A549 (cell line): ENCODE results near the gene TMPRSS4. TPM values are rescaled to one million over a fixed set of nuclear protein-coding genes. Genes with fewer than 3 reads are reported as not detected.

Experiments used
- ATAC-seq, 2 experiments: fragments of 200-7000 bp in 1 of 2; fragments of >200 bp in 1 of 2; cut with Nextera tagmentation in 1 of 2; cut with Tn5 transposase in 1 of 2; 3 replicates each; pipeline versions ENCODE4 v1.8.0 to v1.9.1; 2018 to 2020; ENCODE audit warnings: mild to moderate bottlenecking in 1 of 2, moderate library complexity in 1 of 2
- CTCF ChIA-PET: fragments of 300-600 bp; sonication (Branson Sonifier 250); formaldehyde crosslinking; extraction: SDS; loops from one replicate; lab custom pipeline; 2021; ENCODE audit warnings: antibody characterized with exemption, inconsistent platforms; lab: Yijun Ruan, JAX
- POLR2A ChIA-PET: fragments of 350-600 bp; formaldehyde crosslinking; extraction: SDS; loops from one replicate; lab custom pipeline; 2021; ENCODE audit warnings: antibody characterized with exemption, inconsistent platforms; lab: Yijun Ruan, JAX
- DNase-seq, 2 experiments: peaks; one replicate each; pipeline versions ENCODE4 v3.0.0 to v3.0.0-alpha.2; 2011 to 2016; ENCODE audit warnings: low read depth in 1 of 2, low spot score in 1 of 2
- FAIRE-seq: peaks from 2 replicates; lab custom pipeline; 2011; peaks lifted over from hg19 to GRCh38; lab: Jason Lieb, UNC
- H3K27ac ChIP-seq, 2 experiments: fragments of >200 bp; sonication (Bioruptor Twin); formaldehyde crosslinking; 3 replicates each; pipeline ENCODE4 v1.5.1; 2016 to 2017
- H3K4me1 ChIP-seq: fragments of >200 bp; sonication (Bioruptor Twin); formaldehyde crosslinking; 3 replicates; pipeline ENCODE4 v1.6.1; 2016
- H3K4me2 ChIP-seq: fragments of >200 bp; sonication (Bioruptor Twin); formaldehyde crosslinking; 3 replicates; pipeline ENCODE4 v1.6.1; 2016
- H3K4me3 ChIP-seq: fragments of >200 bp; sonication (Bioruptor Twin); formaldehyde crosslinking; 3 replicates; pipeline ENCODE4 v1.5.1; 2016
- H3K9me3 ChIP-seq: fragments of >200 bp; sonication (Bioruptor Twin); formaldehyde crosslinking; 3 replicates; pipeline ENCODE4 v1.6.1; 2016
- ATOH8 ChIP-seq: fragments of 250-450 bp; sonication (Bioruptor Pico); IDR thresholded peaks from 2 replicates; pipeline ENCODE4 v1.5.0; 2020; ENCODE audit warnings: low read depth, mild to moderate bottlenecking, moderate library complexity
- BCL3 ChIP-seq: fragments of >200 bp; sonication (Bioruptor Twin); formaldehyde crosslinking; IDR thresholded peaks from 3 replicates; pipeline ENCODE4 v1.6.1; 2016
- CBX2 ChIP-seq: fragments of 200-600 bp; sonication (generic); IDR thresholded peaks from 2 replicates; pipeline ENCODE4 v1.6.1; 2016; ENCODE audit warnings: low read depth, mild to moderate bottlenecking, borderline replicate concordance
- CBX8 ChIP-seq: fragments of 200-600 bp; sonication (generic); IDR thresholded peaks from 2 replicates; pipeline ENCODE4 v1.6.1; 2016
- CEBPB ChIP-seq, 2 experiments: fragments of >200 bp in 1 of 2; sonication (Bioruptor Twin) in 1 of 2; formaldehyde crosslinking in 1 of 2; IDR thresholded peaks; 2 replicates each; pipeline ENCODE4 v1.6.1; 2012 to 2016
- CHD2 ChIP-seq: fragments of 150-350 bp; IDR thresholded peaks from 2 replicates; pipeline ENCODE4 v1.6.1; 2014; ENCODE audit warnings: low read length; ENCODE audit not compliant: partially characterized antibody
- EP300 ChIP-seq, 2 experiments: fragments of >200 bp; sonication (Bioruptor Twin); formaldehyde crosslinking; IDR thresholded peaks; 2 replicates in 1 of 2; 3 replicates in 1 of 2; pipeline ENCODE4 v1.6.1; 2016 to 2017
- ESRRA ChIP-seq: fragments of 150-350 bp; IDR thresholded peaks from 2 replicates; pipeline ENCODE4 v1.6.1; 2014; ENCODE audit warnings: mild to moderate bottlenecking, low read length, borderline replicate concordance
- GATA3 ChIP-seq: IDR thresholded peaks from 2 replicates; pipeline ENCODE4 v1.6.1; 2012; ENCODE audit warnings: borderline replicate concordance
- HOXA7 ChIP-seq: fragments of 250-450 bp; sonication (Bioruptor Pico); IDR thresholded peaks from 2 replicates; pipeline ENCODE4 v1.5.0; 2020; ENCODE audit warnings: mild to moderate bottlenecking, moderate library complexity
- HOXB13 ChIP-seq: fragments of 250-450 bp; sonication (Bioruptor Pico); IDR thresholded peaks from 2 replicates; pipeline ENCODE4 v1.5.0; 2020; ENCODE audit warnings: low read depth, mild to moderate bottlenecking, moderate library complexity
- HOXB5 ChIP-seq: fragments of 250-450 bp; sonication (Bioruptor Pico); IDR thresholded peaks from 2 replicates; pipeline ENCODE4 v1.5.0; 2020; ENCODE audit warnings: mild to moderate bottlenecking, moderate library complexity
- KDM1A ChIP-seq: fragments of 200-600 bp; sonication (generic); IDR thresholded peaks from 2 replicates; pipeline ENCODE4 v1.6.1; 2016; ENCODE audit warnings: low read depth, mild to moderate bottlenecking
- KDM5A ChIP-seq: fragments of 200-600 bp; sonication (generic); IDR thresholded peaks from 2 replicates; pipeline ENCODE4 v1.6.1; 2016; ENCODE audit warnings: antibody characterized with exemption, mild to moderate bottlenecking
- MAFK ChIP-seq: fragments of 450-650 bp; IDR thresholded peaks from 2 replicates; pipeline ENCODE4 v1.6.1; 2014; ENCODE audit not compliant: partially characterized antibody
- MYC ChIP-seq: IDR thresholded peaks from 2 replicates; pipeline ENCODE4 v1.6.1; 2012; ENCODE audit warnings: mild to moderate bottlenecking, inconsistent platforms, low read length, improper control_type of control experiment, borderline replicate concordance
- NR3C1 ChIP-seq: fragments of >200 bp; sonication (Bioruptor Twin); formaldehyde crosslinking; IDR thresholded peaks from 3 replicates; pipeline ENCODE4 v1.6.1; 2017
- PBX3 ChIP-seq: IDR thresholded peaks from 2 replicates; pipeline ENCODE4 v1.6.1; 2012
- RAD21 ChIP-seq, 2 experiments: fragments of >200 bp in 1 of 2; sonication (Bioruptor Twin) in 1 of 2; formaldehyde crosslinking in 1 of 2; IDR thresholded peaks in 1 of 2; conservative IDR thresholded peaks in 1 of 2; 2 replicates in 1 of 2; 3 replicates in 1 of 2; pipeline ENCODE4 v1.6.1; 2012 to 2018; ENCODE audit warnings: inconsistent platforms in 1 of 2
- RARB ChIP-seq: fragments of 250-450 bp; sonication (Bioruptor Pico); IDR thresholded peaks from 2 replicates; pipeline ENCODE4 v1.8.0; 2021; ENCODE audit warnings: mild to moderate bottlenecking, moderate library complexity
- REST ChIP-seq: fragments of 200-600 bp; sonication (generic); IDR thresholded peaks from 2 replicates; pipeline ENCODE4 v1.6.1; 2016; ENCODE audit warnings: antibody characterized with exemption, mild to moderate bottlenecking, moderate library complexity
- RFX5 ChIP-seq: fragments of 450-650 bp; IDR thresholded peaks from 2 replicates; pipeline ENCODE4 v1.7.1; 2014; ENCODE audit warnings: antibody characterized with exemption, mild to moderate bottlenecking, moderate library complexity
- SREBF2 ChIP-seq: fragments of 450-650 bp; IDR thresholded peaks from 2 replicates; pipeline ENCODE4 v1.6.1; 2014; ENCODE audit warnings: mild to moderate bottlenecking, moderate library complexity
- TFCP2L1 ChIP-seq: fragments of 250-450 bp; sonication (Bioruptor Pico); IDR thresholded peaks from 2 replicates; pipeline ENCODE4 v1.5.0; 2021; ENCODE audit warnings: mild to moderate bottlenecking
- ZFP36 ChIP-seq: fragments of 450-650 bp; IDR thresholded peaks from 2 replicates; pipeline ENCODE4 v1.6.1; 2014; ENCODE audit warnings: borderline replicate concordance; ENCODE audit not compliant: partially characterized antibody
- ZNF302 ChIP-seq: fragments of 250-450 bp; sonication (Bioruptor Pico); IDR thresholded peaks from 2 replicates; pipeline ENCODE4 v1.9.0; 2021; ENCODE audit warnings: inconsistent platforms, mild to moderate bottlenecking, moderate library complexity
- ZSCAN20 ChIP-seq: fragments of 250-450 bp; sonication (Bioruptor Pico); IDR thresholded peaks from 2 replicates; pipeline ENCODE4 v1.8.0; 2022; ENCODE audit warnings: mild to moderate bottlenecking, moderate library complexity
- WGBS: methylation state at CpG from one replicate; pipeline ENCODE4 v1.1.6; 2017; ENCODE audit errors: missing lambda C conversion rate; 5-methylcytosine and 5-hydroxymethylcytosine counted together
- polyA plus RNA-seq, 4 experiments: library from polyadenylated mRNA; depleted of rRNA in 3 of 4; stranded (reverse); fragments of >200 nt; fragmentation: RNase III in 1 of 4; extraction: RNeasy Plus Mini Kit Qiagen cat#74134 plus additional on column Dnase treatment in 1 of 4; gene quantifications; 2 replicates in 3 of 4; 3 replicates in 1 of 4; pipeline ENCODE4 v1.2.3, GENCODE V29; 2011 to 2017
- TF ChIP-seq, protein P1 (sequence below): fragments of 450-650 bp; IDR thresholded peaks from 2 replicates; pipeline ENCODE4 v1.6.1; 2014; ENCODE audit warnings: antibody characterized with exemption

Gene TMPRSS4
- polyA plus RNA-seq, 2 of the 4 experiments (the other 2 are of a cell fraction), result not detected

DNA sequence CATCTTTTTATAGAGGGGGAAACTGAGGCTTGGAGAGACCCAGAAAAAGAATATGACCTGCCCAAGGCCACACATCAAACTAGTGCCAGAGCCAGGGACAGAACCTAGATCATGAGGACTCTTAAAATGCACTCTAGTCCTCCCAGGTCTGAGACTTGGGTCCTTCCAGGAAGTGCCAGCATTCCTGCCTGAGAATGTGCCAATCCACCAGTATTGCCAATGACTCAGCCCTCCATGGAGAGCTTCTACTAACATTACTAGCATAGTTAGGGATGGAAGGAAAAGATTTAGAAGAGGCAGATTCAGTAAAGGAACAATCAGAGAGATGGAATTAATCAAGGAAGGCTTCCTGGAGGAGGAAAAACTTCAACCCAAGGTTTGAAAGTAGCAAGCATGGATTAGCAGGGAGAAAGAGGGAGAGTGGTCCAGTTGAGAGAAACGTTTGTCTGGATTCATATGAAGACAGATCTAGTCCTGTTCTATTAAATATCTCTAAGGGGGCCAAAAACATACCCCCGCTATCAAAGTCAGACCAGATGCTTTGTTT is 30.0 kb downstream of the TMPRSS4 start:
- FAIRE-seq, result no peak

DNA sequence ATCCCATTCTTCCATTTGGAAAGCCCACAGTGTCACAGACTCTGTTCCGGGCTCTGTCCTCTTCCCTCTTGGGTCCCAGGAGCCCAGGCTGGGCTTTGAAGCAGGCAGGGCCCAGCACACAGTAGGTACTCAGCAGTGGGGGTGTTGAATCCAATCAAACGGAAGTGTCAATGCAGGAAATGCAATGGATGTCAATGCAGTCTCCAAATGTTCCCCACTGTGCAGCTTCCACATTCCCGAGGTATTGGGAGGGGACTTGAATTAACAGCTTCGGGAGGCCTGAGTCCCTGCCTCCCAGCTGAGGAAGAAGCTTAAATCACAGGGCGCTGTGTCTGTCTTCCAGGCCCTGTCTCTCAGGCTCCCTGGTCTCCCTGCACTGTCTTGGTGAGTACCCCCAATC is 31.6 kb downstream of the TMPRSS4 start:
- ChIA-PET CTCF (no interaction called here), POLR2A (no interaction called here)
- ATAC-seq (no peak), DNase-seq (no peak), FAIRE-seq (no peak)
- 58% methylated on average over 2 of the region's 5 CpGs for WGBS
- no peak overlapping the region for H3K4me3 ChIP-seq
- H3K27ac ChIP-seq, result no peak overlapping the region
- no peaks in the 10 kb centered on the region for H3K9me3 ChIP-seq
- TF ChIP-seq CHD2, result no peak
- TF ChIP-seq NR3C1, result no peak
- no peak for TF ChIP-seq BCL3
- no peak for TF ChIP-seq EP300 (IDR thresholded peaks at IDR 0.05)
- no peak for TF ChIP-seq ATOH8
- TF ChIP-seq ZSCAN20 (CRISPR knock-in tag), result no peak
- TF ChIP-seq HOXB13 (CRISPR knock-in tag), result no peak
- TF ChIP-seq KDM1A, result no peak
- TF ChIP-seq MAFK, result no peak
- no peaks in the 10 kb centered on the region for H3K4me1 ChIP-seq
- no peak overlapping the region for H3K4me2 ChIP-seq

More for the DNA sequence above, 30.0 kb downstream of the TMPRSS4 start:
- Histone ChIP-seq H3K27ac (no peak overlapping the region), H3K4me2 (no peak overlapping the region), H3K9me3 (no peaks in the 10 kb centered on the region), H3K4me1 (no peaks in the 10 kb centered on the region), H3K4me3 (no peak overlapping the region)
- ChIA-PET CTCF (interaction anchor here (0.6 kb wide), 1 partner anchor 10 kb away, joined by 3 read pairs; no protein-coding TSS in a partner anchor), POLR2A (no interaction called here)
- 0 out of 6 replicates have a peak, but pooled peaks of 1 of the 2 experiments have one; percentile 35 for ATAC-seq
- no peak for TF ChIP-seq KDM1A
- no peak for TF ChIP-seq SREBF2
- no peak for TF ChIP-seq CBX8
- no peak for TF ChIP-seq RAD21 (conservative IDR thresholded peaks at IDR 0.05 in 1 of 2, IDR thresholded peaks at IDR 0.05 in 1 of 2)
- peak; percentile 62 for TF ChIP-seq ZFP36
- TF ChIP-seq HOXA7 (CRISPR knock-in tag), result no peak
- 39% methylated on average over 2 of the region's 2 CpGs for WGBS
- DNase-seq, result peak in 1 of 2 experiments; percentile 16

GRCh38 chr11:118109231-118109630 is 32.4 kb downstream of the TMPRSS4 start:
- no peak for DNase-seq
- H3K9me3 ChIP-seq, result no peaks in the 10 kb centered on the region
- no peak overlapping the region for H3K4me2 ChIP-seq
- no peak overlapping the region for H3K4me3 ChIP-seq
- POLR2A ChIA-PET, result no interaction called here
- ATAC-seq, result no peak
- H3K4me1 ChIP-seq, result no peaks in the 10 kb centered on the region
- CTCF ChIA-PET, result no interaction called here
- 14% methylated on average over 2 of the region's 2 CpGs for WGBS
- no peak overlapping the region for H3K27ac ChIP-seq
- no peak for FAIRE-seq
- TF ChIP-seq RFX5 (no peak), TFCP2L1 (CRISPR knock-in tag) (no peak), MYC (no peak), KDM5A (no peak), RAD21 (conservative IDR thresholded peaks at IDR 0.05 in 1 of 2, IDR thresholded peaks at IDR 0.05 in 1 of 2) (no peak), RARB (no peak), PBX3 (no peak), CEBPB (IDR thresholded peaks at IDR 0.05) (no peak), ZNF302 (no peak), EP300 (IDR thresholded peaks at IDR 0.05) (no peak), NR3C1 (no peak), CBX2 (no peak), REST (no peak), GATA3 (no peak), ESRRA (no peak), HOXB5 (CRISPR knock-in tag) (no peak)
- TF ChIP-seq, protein P1, sequence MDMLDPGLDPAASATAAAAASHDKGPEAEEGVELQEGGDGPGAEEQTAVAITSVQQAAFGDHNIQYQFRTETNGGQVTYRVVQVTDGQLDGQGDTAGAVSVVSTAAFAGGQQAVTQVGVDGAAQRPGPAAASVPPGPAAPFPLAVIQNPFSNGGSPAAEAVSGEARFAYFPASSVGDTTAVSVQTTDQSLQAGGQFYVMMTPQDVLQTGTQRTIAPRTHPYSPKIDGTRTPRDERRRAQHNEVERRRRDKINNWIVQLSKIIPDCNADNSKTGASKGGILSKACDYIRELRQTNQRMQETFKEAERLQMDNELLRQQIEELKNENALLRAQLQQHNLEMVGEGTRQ, result no peak
